GM23248 (cell line): ENCODE data around the gene CCDC146. TPM values are rescaled to one million over a fixed set of nuclear protein-coding genes. Genes with fewer than 3 reads are reported as not detected.
A peak's percentile ranks its signal among the peaks of the same experiment; 100 is the strongest.
"Not testable (repeated sequence)": the region's sequence is repeated elsewhere in the genome, so short reads cannot be mapped to it uniquely, and the experiment has no call there.

ENCODE experiments used
- DNase-seq: peaks from one replicate; pipeline ENCODE4 v3.0.0-alpha.2; 2015
- H2AFZ ChIP-seq: fragments of 200-600 bp; sonication (generic); 2 replicates; pipeline ENCODE4 v1.6.1; 2016; ENCODE audit warnings: antibody characterized with exemption
- H3F3A ChIP-seq: fragments of 200-600 bp; sonication (generic); 2 replicates; pipeline ENCODE4 v1.6.1; 2016; ENCODE audit warnings: mild to moderate bottlenecking, antibody characterized with exemption, mixed run types; ENCODE audit not compliant: insufficient read depth
- H3K27ac ChIP-seq: fragments of 200-600 bp; sonication (generic); 2 replicates; pipeline ENCODE4 v1.5.1; 2016; ENCODE audit warnings: mild to moderate bottlenecking
- H3K27me3 ChIP-seq: fragments of 200-600 bp; sonication (generic); replicated peaks from 2 replicates; pipeline ENCODE4 v1.6.1; 2016; ENCODE audit warnings: mild to moderate bottlenecking; ENCODE audit not compliant: insufficient read depth
- H3K36me3 ChIP-seq: fragments of 200-600 bp; sonication (generic); 2 replicates; pipeline ENCODE4 v1.6.1; 2016; ENCODE audit warnings: low read depth, mild to moderate bottlenecking
- H3K4me1 ChIP-seq: fragments of 200-600 bp; sonication (generic); 2 replicates; pipeline ENCODE4 v1.6.1; 2016; ENCODE audit warnings: mild to moderate bottlenecking; ENCODE audit not compliant: insufficient read depth
- H3K4me2 ChIP-seq: fragments of 200-600 bp; sonication (generic); one replicate; pipeline ENCODE4 v1.6.1; 2016; ENCODE audit warnings: mild to moderate bottlenecking; ENCODE audit not compliant: unreplicated experiment
- H3K4me3 ChIP-seq: fragments of 200-600 bp; sonication (generic); 2 replicates; pipeline ENCODE4 v1.5.1; 2016; ENCODE audit warnings: mild to moderate bottlenecking
- H3K79me2 ChIP-seq: fragments of 200-600 bp; sonication (generic); 2 replicates; pipeline ENCODE4 v1.6.1; 2016; ENCODE audit warnings: mild to moderate bottlenecking; ENCODE audit not compliant: insufficient read depth
- H3K9ac ChIP-seq: fragments of 200-600 bp; sonication (generic); 2 replicates; pipeline ENCODE4 v1.6.1; 2016; ENCODE audit warnings: mild to moderate bottlenecking
- H3K9me2 ChIP-seq: fragments of 200-600 bp; sonication (generic); 2 replicates; pipeline ENCODE4 v1.6.1; 2016; ENCODE audit warnings: mixed run types, mild to moderate bottlenecking, moderate library complexity; ENCODE audit not compliant: insufficient read depth
- H3K9me3 ChIP-seq: fragments of 200-600 bp; sonication (generic); one replicate; pipeline ENCODE4 v1.6.1; 2017; ENCODE audit warnings: low read depth
- H4K20me1 ChIP-seq: fragments of 200-600 bp; sonication (generic); 2 replicates; pipeline ENCODE4 v1.6.0; 2016; ENCODE audit not compliant: insufficient read depth
- WGBS, 2 experiments: methylation state at CpG; one replicate each; pipeline ENCODE4 v1.1.6; 2015 to 2017; ENCODE audit warnings: low lambda C conversion rate in 2 of 2, low coverage in 1 of 2; ENCODE audit errors: missing lambda C conversion rate in 2 of 2; 5-methylcytosine and 5-hydroxymethylcytosine counted together
- in situ Hi-C: fragments of 300-500 bp; cut with MboI; formaldehyde crosslinking; loops from 2 replicates; pipeline ENCODE4 v1.15.0; 2020
- polyA plus RNA-seq: library from polyadenylated mRNA; unstranded; fragments of >200 nt; fragmentation: Nextera tagmentation; extraction: Ambion mirVana; gene quantifications from 2 replicates; pipeline ENCODE4 v1.2.1, GENCODE V29; 2016
- total RNA-seq: library from RNA; depleted of rRNA; stranded (reverse); fragments of >200 nt; shearing (Covaris generic); gene quantifications from 2 replicates; pipeline ENCODE4 v1.2.3, GENCODE V29; 2014

The CCDC146 gene
- total and polyA plus RNA-seq, 2 experiments from 2014 or later: 0.32 to 0.78 TPM

DNA sequence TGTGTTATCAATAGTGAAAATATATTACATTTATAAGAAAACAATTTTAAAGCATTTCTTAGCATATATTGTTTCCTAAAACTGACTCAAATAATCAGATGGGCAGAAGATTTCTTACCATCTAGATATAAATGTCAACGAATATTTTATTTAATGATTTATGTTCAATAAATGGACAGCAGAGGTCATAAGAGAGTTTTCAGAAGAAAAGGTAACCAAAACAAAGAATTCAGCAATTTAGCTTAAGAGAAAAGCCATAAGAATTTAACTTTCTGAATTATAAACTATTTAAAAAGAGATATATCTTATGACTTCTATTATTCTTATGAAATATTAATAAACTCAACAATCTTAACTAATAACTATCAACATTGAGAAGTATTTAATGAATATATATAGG is 3.1 kb downstream of the CCDC146 start:
- H2AFZ ChIP-seq, H3K27ac ChIP-seq, H3F3A ChIP-seq, H3K27me3 ChIP-seq, H4K20me1 ChIP-seq, H3K9me2 ChIP-seq, H3K4me3 ChIP-seq, H3K79me2 ChIP-seq, H3K9me3 ChIP-seq, H3K9ac ChIP-seq, H3K36me3 ChIP-seq, H3K4me2 ChIP-seq, in situ Hi-C loops: not testable (repeated sequence)
- 0% methylated on average over 1 of the region's 1 CpG for WGBS, 2 experiments
- peak; percentile 36 for DNase-seq
- H3K4me1 ChIP-seq: peaks cover 11% of the 10 kb centered on the region

DNA sequence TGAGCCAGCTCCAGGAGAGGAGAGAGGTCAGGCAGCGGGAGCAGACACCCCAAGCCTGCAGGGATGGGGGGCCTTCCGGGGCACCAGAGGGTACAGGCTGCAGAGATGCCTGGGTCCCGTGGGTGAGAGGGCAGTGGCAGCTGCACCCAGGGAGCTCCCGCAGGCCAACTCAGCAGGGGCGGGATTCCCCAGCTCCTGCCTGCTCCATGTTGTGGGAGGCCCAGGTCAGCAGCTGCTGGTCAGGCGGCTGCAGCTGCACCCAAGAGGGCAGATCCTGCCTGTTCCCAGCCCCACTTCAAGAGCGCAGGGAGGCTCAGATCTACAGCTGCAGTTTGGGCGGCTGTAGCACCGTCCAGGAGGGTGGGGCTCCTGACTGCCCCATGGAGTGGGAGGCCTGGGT is 4.6 kb downstream of the CCDC146 start:
- H3F3A ChIP-seq, H4K20me1 ChIP-seq, H3K36me3 ChIP-seq, H2AFZ ChIP-seq, H3K9me2 ChIP-seq, H3K9ac ChIP-seq, H3K4me3 ChIP-seq, H3K79me2 ChIP-seq, in situ Hi-C loops, DNase-seq, H3K27me3 ChIP-seq, H3K4me1 ChIP-seq, H3K27ac ChIP-seq, H3K9me3 ChIP-seq, H3K4me2 ChIP-seq: not testable (repeated sequence)
- WGBS, 2 experiments: 88 to 99% methylated on average over 8 to 9 of the region's 9 CpGs

DNA sequence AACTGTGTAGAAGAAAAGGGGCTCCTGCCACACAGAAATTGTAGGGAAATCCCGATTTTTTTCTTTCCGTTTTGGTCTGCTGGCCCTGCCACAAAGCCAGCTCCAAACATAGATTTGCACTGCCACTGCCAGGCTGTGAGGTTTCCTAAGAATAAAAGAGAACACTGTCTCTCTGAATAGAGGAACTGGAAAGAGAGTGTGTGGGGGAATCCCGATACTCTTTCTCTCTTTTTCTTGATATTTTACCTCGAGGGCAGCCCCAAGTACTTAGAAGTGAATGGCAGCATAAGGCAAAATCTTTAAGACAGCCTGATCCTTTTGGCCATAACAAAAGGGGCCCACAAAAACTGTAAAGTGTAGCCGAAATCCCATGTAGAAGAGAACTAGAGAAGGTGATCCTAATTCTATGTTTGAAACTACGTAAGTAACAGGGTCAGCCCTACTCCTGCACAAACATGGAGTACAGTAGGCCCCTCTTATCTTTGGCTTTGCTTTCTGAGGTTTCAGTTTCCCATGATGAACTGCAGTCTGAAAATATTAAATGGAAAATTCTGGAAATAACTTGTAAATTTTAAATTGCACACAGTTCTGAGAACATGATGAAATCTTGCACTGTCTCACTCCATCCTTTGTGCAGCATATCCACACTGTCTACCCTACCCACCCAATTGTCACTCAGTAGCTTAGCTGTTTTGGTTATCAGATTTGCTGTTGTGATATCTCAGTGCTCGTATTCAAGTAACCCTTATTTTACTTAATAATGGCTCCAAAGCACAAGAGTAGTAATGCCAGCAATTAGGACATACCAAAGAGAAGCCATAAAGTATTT is 6.4 kb downstream of the CCDC146 start:
- H3F3A ChIP-seq, H4K20me1 ChIP-seq, H3K9me3 ChIP-seq, H3K27me3 ChIP-seq, H3K79me2 ChIP-seq, H3K4me1 ChIP-seq, H3K9me2 ChIP-seq, in situ Hi-C loops, H3K27ac ChIP-seq, H3K36me3 ChIP-seq: not testable (repeated sequence)
- peak overlapping the region; percentile 35; the same call in 1 of the 2 replicates for H3K9ac ChIP-seq
- peak; percentile 5 for DNase-seq
- H3K4me2 ChIP-seq: peak overlapping the region; percentile 28
- WGBS, 2 experiments: 35 to 41% methylated on average over 5 of the region's 7 CpGs
- peak overlapping the region; percentile 79 for H2AFZ ChIP-seq
- H3K4me3 ChIP-seq: peak overlapping the region; percentile 25; the same call in 1 of the 2 replicates

DNA sequence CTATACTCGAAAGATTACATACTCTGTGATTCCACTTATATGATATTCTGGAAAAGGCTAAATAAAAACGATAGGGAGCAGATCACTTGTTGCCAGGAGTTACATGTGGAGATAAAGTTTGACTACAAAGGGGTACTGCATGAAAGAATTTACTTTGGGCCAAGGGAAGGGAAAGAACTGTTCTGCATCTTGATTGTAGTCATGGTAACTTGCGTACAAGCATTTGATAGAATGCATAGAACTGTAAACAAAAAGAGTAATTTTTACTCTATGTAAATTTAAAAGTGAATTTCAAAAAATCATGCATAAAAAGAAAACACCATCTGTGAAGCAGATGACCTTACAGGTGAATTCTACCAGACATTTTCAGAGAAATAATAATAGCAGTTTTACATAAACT is 9.4 kb downstream of the CCDC146 start:
- not testable (repeated sequence) for H4K20me1 ChIP-seq, H3K79me2 ChIP-seq, H3F3A ChIP-seq, H3K9me3 ChIP-seq, H3K27me3 ChIP-seq, H3K4me2 ChIP-seq, H3K27ac ChIP-seq, H3K9ac ChIP-seq, H3K4me1 ChIP-seq, DNase-seq, H3K36me3 ChIP-seq, H3K4me3 ChIP-seq, H2AFZ ChIP-seq, H3K9me2 ChIP-seq
- in situ Hi-C loops: loop anchor here (10.0 kb wide), 1 partner anchor 203 kb away; no protein-coding TSS in a partner anchor
- WGBS, 2 experiments: 88 to 91% methylated on average over 2 of the region's 3 CpGs

DNA sequence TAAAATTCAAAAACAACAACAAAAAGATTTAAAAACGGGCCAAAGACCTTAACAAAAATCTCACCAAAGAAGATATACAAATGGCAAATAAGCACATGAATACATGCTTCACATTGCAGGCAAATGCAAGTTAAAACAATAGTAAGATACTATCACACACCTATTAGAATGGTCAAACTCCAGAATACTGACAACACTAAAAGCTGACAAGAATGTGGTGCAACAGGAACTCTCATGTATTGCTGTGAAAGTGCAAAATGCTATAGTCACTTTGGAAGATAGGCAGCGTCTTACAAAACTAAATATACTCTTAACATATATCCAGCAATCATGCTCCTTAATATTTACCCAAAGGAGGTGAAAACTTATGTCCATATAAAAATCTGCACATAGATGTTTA is 16.3 kb downstream of the CCDC146 start:
- WGBS, 2 experiments: 68 to 72% methylated on average over 2 of the region's 2 CpGs
- not testable (repeated sequence) for H3K79me2 ChIP-seq, H3K27ac ChIP-seq, H3K9ac ChIP-seq, H3K27me3 ChIP-seq, H3K4me1 ChIP-seq, H2AFZ ChIP-seq, H4K20me1 ChIP-seq, H3K4me2 ChIP-seq, DNase-seq, H3K9me3 ChIP-seq, H3K4me3 ChIP-seq, H3F3A ChIP-seq, H3K9me2 ChIP-seq, H3K36me3 ChIP-seq
- in situ Hi-C loops: loop anchor here (10.0 kb wide), 1 partner anchor 196 kb away; no protein-coding TSS in a partner anchor

DNA sequence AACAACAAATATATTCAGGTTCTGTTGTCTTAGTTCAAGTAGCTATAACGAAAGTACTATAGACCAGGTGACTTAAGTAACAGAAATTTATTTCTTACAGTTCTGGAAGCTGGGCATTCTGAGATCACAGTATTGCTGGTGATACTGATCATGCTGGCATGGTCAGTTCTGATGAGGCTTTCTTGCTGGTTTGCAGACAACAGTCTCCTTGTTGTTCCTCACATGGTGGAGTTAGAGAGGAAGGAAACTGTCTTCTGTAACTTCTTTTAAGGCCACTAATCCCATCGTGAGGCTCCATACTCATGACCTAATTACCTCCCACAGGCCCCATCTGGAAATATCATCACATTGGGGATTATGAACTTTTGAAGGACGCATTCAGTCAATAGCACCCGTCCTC is 17.9 kb downstream of the CCDC146 start:
- not testable (repeated sequence) for H3K9ac ChIP-seq

DNA sequence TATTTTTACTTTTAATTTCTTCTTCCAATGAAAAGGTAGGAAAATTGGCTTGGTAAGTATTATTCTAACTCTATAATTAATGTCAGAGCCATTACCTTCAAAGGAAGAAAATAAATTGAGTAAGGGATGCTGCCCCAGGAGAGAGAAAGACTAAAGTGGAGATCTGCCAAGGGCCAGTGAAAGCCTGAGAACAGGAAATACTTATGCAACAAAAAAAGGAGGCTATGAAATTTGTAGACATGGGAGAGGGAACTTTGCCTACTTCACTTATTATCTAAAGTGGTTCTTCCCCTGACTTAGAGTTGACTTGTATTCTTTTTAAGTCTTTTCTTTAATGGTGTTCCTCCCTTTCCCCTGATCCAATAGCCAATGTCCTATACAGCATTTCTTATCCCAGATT is 29.8 kb downstream of the CCDC146 start:
- H4K20me1 ChIP-seq, H3K79me2 ChIP-seq, H3K36me3 ChIP-seq, H3K4me3 ChIP-seq, in situ Hi-C loops, H3K27ac ChIP-seq, H3K9me3 ChIP-seq, H3K27me3 ChIP-seq, H3K9me2 ChIP-seq, H3K9ac ChIP-seq, H3F3A ChIP-seq, H2AFZ ChIP-seq, H3K4me2 ChIP-seq: not testable (repeated sequence)
- peaks cover 10% of the 10 kb centered on the region for H3K4me1 ChIP-seq
- peak; percentile 39 for DNase-seq

More for the DNA sequence above, 17.9 kb downstream of the CCDC146 start:
- 71 to 74% methylated on average over 4 of the region's 4 CpGs for WGBS, 2 experiments
- H3K9me3 ChIP-seq, H3K79me2 ChIP-seq, H3K27me3 ChIP-seq, DNase-seq, H3F3A ChIP-seq, H3K4me2 ChIP-seq, H3K27ac ChIP-seq, in situ Hi-C loops, H4K20me1 ChIP-seq, H2AFZ ChIP-seq, H3K4me1 ChIP-seq, H3K9me2 ChIP-seq, H3K36me3 ChIP-seq, H3K4me3 ChIP-seq: not testable (repeated sequence)
